Measurements from ENCODE around the gene IRF6. TPM values are rescaled to one million over a fixed set of nuclear protein-coding genes. Genes with fewer than 3 reads are reported as not detected.
A peak's percentile ranks its signal among the peaks of the same experiment; 100 is the strongest.

The IRF6 gene
- total RNA-seq, 2 experiments from 2014 or later, result 0.11 to 0.14 TPM

- peak; percentile 29 for DNase-seq
- Mint-ChIP-seq H3K4me3 (no peak overlapping the region), H3K36me3 (ENCODE audit: low read depth) (peaks cover 75% of the 10 kb centered on the region), H3K9me3 (ENCODE audit: low read depth) (no peaks in the 10 kb centered on the region), H3K27ac (peak overlapping the region; percentile 72), H3K27me3 (no peaks in the 10 kb centered on the region), H3K4me1 (peaks cover 46% of the 10 kb centered on the region)
- ChIA-PET POLR2A (interaction anchor here (1.2 kb wide), 1 partner anchor 12 kb away, joined by 4 read pairs; the partner anchor contains the start of gene UTP25), CTCF (interaction anchor here (0.6 to 3.5 kb wide), 5 partner anchors 10 to 567 kb away, joined by 3 to 29 read pairs (median 4); no protein-coding TSS in a partner anchor)
- peak; percentile 77 for ATAC-seq
- intact Hi-C loops (cut with DNase I, micrococcal nuclease), result no loop called here
These were observed 34.1 kb upstream of the IRF6 start for GRCh38 chr1:209839875-209840546.

- intact Hi-C loops (cut with DNase I, micrococcal nuclease), result no loop called here
- Mint-ChIP-seq H3K4me3 (no peak overlapping the region), H3K27me3 (no peaks in the 10 kb centered on the region), H3K9me3 (ENCODE audit: low read depth) (no peaks in the 10 kb centered on the region), H3K36me3 (ENCODE audit: low read depth) (peaks cover 84% of the 10 kb centered on the region), H3K27ac (no peak overlapping the region), H3K4me1 (peaks cover 60% of the 10 kb centered on the region)
- DNase-seq (no peak), ATAC-seq (no peak)
- ChIA-PET CTCF (interaction anchor here (0.7 to 3.5 kb wide), 5 partner anchors 9 to 19 kb away, joined by 3 to 29 read pairs (median 9); partner anchors contain the start of gene UTP25), POLR2A (no interaction called here)
These were observed 32.6 kb upstream of the IRF6 start for GRCh38 chr1:209838537-209838936.

GRCh38 chr1:209837671-209838070, 31.7 kb upstream of the IRF6 start:
- Mint-ChIP-seq H3K36me3 (ENCODE audit: low read depth) (peaks cover 84% of the 10 kb centered on the region), H3K27ac (no peak overlapping the region), H3K4me3 (no peak overlapping the region), H3K4me1 (peaks cover 63% of the 10 kb centered on the region), H3K9me3 (ENCODE audit: low read depth) (no peaks in the 10 kb centered on the region), H3K27me3 (no peaks in the 10 kb centered on the region)
- ChIA-PET CTCF (interaction anchor here (0.6 to 3.5 kb wide), 4 partner anchors 10 to 1549 kb away, joined by 3 to 29 read pairs (median 10); no protein-coding TSS in a partner anchor), POLR2A (interaction anchor here (0.6 kb wide), 2 partner anchors 910 to 1424 kb away, joined by 3 read pairs; no protein-coding TSS in a partner anchor)
- DNase-seq (no peak), ATAC-seq (no peak)
- intact Hi-C loops (cut with DNase I, micrococcal nuclease), result no loop called here

GRCh38 chr1:209835782-209836298, 29.9 kb upstream of the IRF6 start:
- Mint-ChIP-seq H3K4me3 (no peak overlapping the region), H3K27me3 (no peaks in the 10 kb centered on the region), H3K9me3 (ENCODE audit: low read depth) (no peaks in the 10 kb centered on the region), H3K27ac (no peak overlapping the region), H3K4me1 (peaks cover 67% of the 10 kb centered on the region), H3K36me3 (ENCODE audit: low read depth) (peaks cover 76% of the 10 kb centered on the region)
- peak; percentile 70 for ATAC-seq
- intact Hi-C loops (cut with DNase I, micrococcal nuclease), result no loop called here
- POLR2A ChIA-PET, result no interaction called here
- CTCF ChIA-PET, result interaction anchor here (0.9 to 3.1 kb wide), 7 partner anchors 8 to 25 kb away, joined by 3 to 21 read pairs (median 4); partner anchors contain the start of gene UTP25
- DNase-seq, result peak; percentile 51

GRCh38 chr1:209831615-209832014, 25.7 kb upstream of the IRF6 start:
- POLR2A ChIA-PET, result no interaction called here
- Mint-ChIP-seq H3K9me3 (ENCODE audit: low read depth) (no peaks in the 10 kb centered on the region), H3K27me3 (no peaks in the 10 kb centered on the region), H3K36me3 (ENCODE audit: low read depth) (peaks cover 48% of the 10 kb centered on the region), H3K4me3 (no peak overlapping the region), H3K4me1 (peaks cover 67% of the 10 kb centered on the region), H3K27ac (no peak overlapping the region)
- no peak for DNase-seq
- ATAC-seq, result no peak
- CTCF ChIA-PET, result interaction anchor here (0.5 to 2.2 kb wide), 5 partner anchors 18 to 1817 kb away, joined by 3 to 8 read pairs (median 3); no protein-coding TSS in a partner anchor
- intact Hi-C loops (cut with DNase I, micrococcal nuclease), result no loop called here

GRCh38 chr1:209830722-209831121, 24.8 kb upstream of the IRF6 start:
- Mint-ChIP-seq H3K4me3 (no peak overlapping the region), H3K27me3 (no peaks in the 10 kb centered on the region), H3K27ac (peak overlapping the region; percentile 48), H3K4me1 (peaks cover 58% of the 10 kb centered on the region), H3K9me3 (ENCODE audit: low read depth) (no peaks in the 10 kb centered on the region), H3K36me3 (ENCODE audit: low read depth) (peaks cover 40% of the 10 kb centered on the region)
- CTCF ChIA-PET, result interaction anchor here (1.0 to 2.2 kb wide), 4 partner anchors 20 to 62 kb away, joined by 3 to 8 read pairs (median 4); partner anchors contain the start of gene C1orf74
- DNase-seq, result no peak
- intact Hi-C loops (cut with DNase I, micrococcal nuclease), result no loop called here
- POLR2A ChIA-PET, result no interaction called here
- ATAC-seq, result no peak

GRCh38 chr1:209829716-209830115, 23.8 kb upstream of the IRF6 start:
- Mint-ChIP-seq H3K4me1 (peaks cover 48% of the 10 kb centered on the region), H3K36me3 (ENCODE audit: low read depth) (peaks cover 33% of the 10 kb centered on the region), H3K27ac (peak overlapping the region; percentile 71), H3K9me3 (ENCODE audit: low read depth) (no peaks in the 10 kb centered on the region), H3K27me3 (no peaks in the 10 kb centered on the region), H3K4me3 (peak overlapping the region; percentile 87)
- POLR2A ChIA-PET, result interaction anchor here (0.6 kb wide), 1 partner anchor 27 kb away, joined by 7 read pairs; no protein-coding TSS in a partner anchor
- intact Hi-C loops (cut with DNase I, micrococcal nuclease), result loop anchor here (2.0 to 5.0 kb wide), 3 partner anchors 61 to 1957 kb away; no protein-coding TSS in a partner anchor
- no peak for DNase-seq
- no peak for ATAC-seq
- CTCF ChIA-PET, result interaction anchor here (2.0 to 2.2 kb wide), 2 partner anchors 31 to 61 kb away, joined by 5 to 8 read pairs; no protein-coding TSS in a partner anchor

GRCh38 chr1:209827384-209828262, 21.7 kb upstream of the IRF6 start, which contains the start of gene UTP25:
Gene UTP25 (plus strand): TSS chr1:209827972. CDS start chr1:209828064, 92 bp downstream.
- POLR2A ChIA-PET, result interaction anchor here (0.8 to 1.0 kb wide), 3 partner anchors 12 to 243 kb away, joined by 4 to 6 read pairs (median 4); partner anchors contain the start of gene C1orf74
- peaks cover 45% of the 10 kb centered on the region for H3K4me1 Mint-ChIP-seq
- peak; percentile 86 for ATAC-seq
- intact Hi-C loops (cut with DNase I, micrococcal nuclease), result loop anchor here (1.0 to 5.0 kb wide), 9 partner anchors 43 to 1955 kb away; partner anchors contain the start of genes C1orf74 (in 1 of the 2) and TRAF3IP3 (in 1 of the 2)
- CTCF ChIA-PET, result interaction anchor here (0.6 to 1.9 kb wide), 21 partner anchors 8 to 1875 kb away, joined by 3 to 11 read pairs (median 3); partner anchors contain the start of genes C1orf74 and TRAF3IP3
- H3K9me3 Mint-ChIP-seq (ENCODE audit: low read depth), result no peaks in the 10 kb centered on the region
- H3K27me3 Mint-ChIP-seq, result peaks cover 4% of the 10 kb centered on the region
- peak within 1 kb of the TSS; percentile 92 for H3K27ac Mint-ChIP-seq
- peaks cover 16% of the 10 kb centered on the region for H3K36me3 Mint-ChIP-seq (ENCODE audit: low read depth)
- H3K4me3 Mint-ChIP-seq, result peak within 1 kb of the TSS; percentile 87
- peak; percentile 96 for DNase-seq

- no peaks in the 10 kb centered on the region for H3K9me3 Mint-ChIP-seq (ENCODE audit: low read depth)
- ChIA-PET POLR2A (no interaction called here), CTCF (interaction anchor here (0.8 to 4.7 kb wide), 7 partner anchors 10 to 57 kb away, joined by 3 to 45 read pairs (median 6); no protein-coding TSS in a partner anchor)
- peaks cover 37% of the 10 kb centered on the region for H3K4me1 Mint-ChIP-seq
- intact Hi-C loops (cut with DNase I, micrococcal nuclease), result loop anchor here in 1 of 2 experiments (2.0 to 5.0 kb wide), 4 partner anchors 73 to 1954 kb away; no protein-coding TSS in a partner anchor
- no peak for DNase-seq
- H3K27me3 Mint-ChIP-seq, result peaks cover 12% of the 10 kb centered on the region
- no peak overlapping the region for H3K27ac Mint-ChIP-seq
- ATAC-seq, result no peak
- H3K4me3 Mint-ChIP-seq, result no peak overlapping the region
- H3K36me3 Mint-ChIP-seq (ENCODE audit: low read depth), result peaks cover 7% of the 10 kb centered on the region
These were observed 19.9 kb upstream of the IRF6 start for GRCh38 chr1:209825591-209826434.
